ACHN (cell line): ENCODE measurements around the gene ATXN7L1.
"Not testable (repeated sequence)": the region's sequence is repeated elsewhere in the genome, so short reads cannot be mapped to it uniquely, and the experiment has no call there.

Experiments used
- DNase-seq: peaks from one replicate; pipeline ENCODE4 v3.0.0-alpha.2; 2015
- in situ Hi-C: cut with HindIII; loops from 2 replicates; pipeline ENCODE4 v1.10.0; 2017; ENCODE audit warnings: low sequenced_read_pairs, low pct_ligation_motif_present, low pct_unique_long_range_greater_than_20kb

ATXN7L1 gene

GRCh38 chr7:105738133-105738532 is 138.3 kb downstream of the ATXN7L1 start:
- in situ Hi-C loops: no loop called here
- DNase-seq: no peak

- in situ Hi-C loops: no loop called here
- DNase-seq: no peak
Measured at GRCh38 chr7:105734233-105734632, 142.2 kb downstream of the ATXN7L1 start.

DNA sequence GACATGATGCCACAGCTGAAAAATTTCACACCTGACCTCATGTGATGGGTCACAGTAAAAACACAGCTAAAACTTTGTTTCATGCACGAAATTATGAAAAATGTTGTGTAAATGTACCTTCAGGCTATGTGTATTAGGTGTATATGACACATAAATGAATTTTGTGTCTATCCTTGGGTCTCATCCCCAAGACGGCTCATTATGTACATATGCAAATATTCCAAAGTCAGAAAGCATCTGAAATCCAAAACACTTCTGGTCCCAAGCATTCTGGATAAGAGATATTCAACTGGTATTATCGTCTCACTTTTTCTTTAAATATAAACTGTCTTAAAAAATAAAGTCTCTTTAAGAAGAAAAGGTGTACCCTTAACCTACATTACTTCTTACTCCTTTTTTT is 145.4 kb downstream of the ATXN7L1 start:
- in situ Hi-C loops: no loop called here

GRCh38 chr7:105728028-105728427 is 148.4 kb downstream of the ATXN7L1 start:
- in situ Hi-C loops: no loop called here
- DNase-seq: no peak

More for the DNA sequence above, 145.4 kb downstream of the ATXN7L1 start:
- no peak for DNase-seq

- no peak for DNase-seq
Measured at GRCh38 chr7:105724688-105725087, 151.7 kb downstream of the ATXN7L1 start.

GRCh38 chr7:105723572-105723971 is 152.8 kb downstream of the ATXN7L1 start:
- in situ Hi-C loops: no loop called here
- DNase-seq: no peak

More at GRCh38 chr7:105724688-105725087, 151.7 kb downstream of the ATXN7L1 start:
- in situ Hi-C loops: no loop called here

DNA sequence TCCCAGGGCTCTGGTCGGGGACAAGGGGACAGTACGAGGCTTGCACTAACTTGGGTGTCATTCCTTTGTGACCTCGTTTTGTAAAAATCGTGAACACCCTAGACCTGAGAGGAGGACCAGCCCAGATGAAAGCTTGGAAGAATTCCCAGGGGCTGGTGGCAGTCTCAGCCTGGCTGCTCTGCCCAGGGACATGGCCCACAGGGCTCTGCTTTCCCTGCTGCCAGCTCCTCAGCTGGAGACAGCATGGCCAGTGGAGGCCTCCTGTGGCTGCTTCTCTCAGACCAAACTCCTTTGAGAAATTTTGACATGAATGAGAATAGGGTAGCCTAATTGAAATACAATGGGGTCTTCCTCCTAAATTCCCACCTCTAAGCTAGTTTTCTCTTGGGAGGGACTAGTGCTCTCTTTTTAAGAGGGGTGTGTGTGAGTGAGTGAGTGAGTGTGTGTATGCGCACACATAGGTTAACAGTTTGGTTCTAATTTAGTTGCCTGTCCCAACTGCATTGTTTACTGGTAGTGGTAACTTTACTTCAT is 154.8 kb downstream of the ATXN7L1 start:
- in situ Hi-C loops: no loop called here
- DNase-seq: no peak

DNA sequence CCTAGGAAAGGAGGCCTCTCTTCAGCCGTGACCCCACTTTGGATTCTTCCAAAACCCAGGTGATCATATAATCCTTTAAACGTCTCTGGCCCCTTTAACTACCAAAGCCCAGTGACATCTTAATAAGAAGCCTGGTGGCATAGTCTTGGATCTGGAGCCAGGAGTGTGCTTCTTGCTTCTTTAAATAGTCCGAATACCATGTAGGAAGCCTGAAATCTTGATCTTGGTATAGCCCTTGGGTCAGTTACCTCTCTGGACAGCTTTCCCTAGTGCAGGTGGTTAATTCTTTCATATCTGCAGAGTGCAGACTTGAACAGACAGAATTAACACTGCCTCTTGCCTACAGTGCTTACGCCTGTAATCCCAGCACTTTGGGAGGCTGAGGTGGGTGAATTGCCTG is 156.5 kb downstream of the ATXN7L1 start:
- in situ Hi-C loops: no loop called here
- no peak for DNase-seq

DNA sequence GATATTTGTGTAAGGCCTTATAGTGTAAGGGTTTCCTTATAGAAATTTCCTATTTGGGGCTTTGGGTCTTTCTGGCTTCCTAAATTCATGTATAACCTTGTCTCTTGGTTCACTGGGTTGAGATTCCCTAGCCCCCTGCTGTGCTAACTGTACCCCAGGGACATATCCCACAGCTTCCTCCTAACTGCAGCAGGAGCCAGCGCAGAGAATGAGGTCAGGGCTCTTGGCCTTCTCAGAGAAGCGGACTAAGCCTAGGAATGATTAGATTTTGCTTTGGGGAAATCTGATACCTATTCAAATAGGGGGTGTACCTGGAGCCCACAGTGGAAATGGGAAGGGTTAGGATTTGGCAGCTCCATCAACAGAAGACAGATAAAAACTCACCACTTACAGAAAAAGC is 157.0 kb downstream of the ATXN7L1 start:
- no peak for DNase-seq
- in situ Hi-C loops: no loop called here

- DNase-seq: no peak
- in situ Hi-C loops: no loop called here
Measured at GRCh38 chr7:105718511-105718925, 157.9 kb downstream of the ATXN7L1 start.

DNA sequence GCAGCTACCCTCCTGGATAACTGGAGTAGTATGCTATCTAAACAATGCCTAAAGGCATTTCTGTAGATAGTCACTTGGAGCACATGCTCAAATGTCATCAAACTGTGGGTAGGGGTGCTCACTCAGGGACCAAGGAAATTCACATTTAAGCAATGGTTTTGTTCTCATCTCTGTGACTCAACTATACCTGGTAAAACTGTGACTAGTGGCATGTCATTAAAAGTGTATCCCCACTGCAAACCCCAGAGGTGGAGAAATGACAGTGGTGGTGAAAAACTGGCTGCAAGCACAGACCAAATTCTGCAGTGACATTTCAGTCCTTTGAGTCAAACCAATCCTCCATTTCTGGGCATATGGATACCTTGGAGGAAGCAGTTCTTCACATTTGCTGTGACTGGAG is 160.9 kb downstream of the ATXN7L1 start:
- DNase-seq: no peak
- in situ Hi-C loops: no loop called here

DNA sequence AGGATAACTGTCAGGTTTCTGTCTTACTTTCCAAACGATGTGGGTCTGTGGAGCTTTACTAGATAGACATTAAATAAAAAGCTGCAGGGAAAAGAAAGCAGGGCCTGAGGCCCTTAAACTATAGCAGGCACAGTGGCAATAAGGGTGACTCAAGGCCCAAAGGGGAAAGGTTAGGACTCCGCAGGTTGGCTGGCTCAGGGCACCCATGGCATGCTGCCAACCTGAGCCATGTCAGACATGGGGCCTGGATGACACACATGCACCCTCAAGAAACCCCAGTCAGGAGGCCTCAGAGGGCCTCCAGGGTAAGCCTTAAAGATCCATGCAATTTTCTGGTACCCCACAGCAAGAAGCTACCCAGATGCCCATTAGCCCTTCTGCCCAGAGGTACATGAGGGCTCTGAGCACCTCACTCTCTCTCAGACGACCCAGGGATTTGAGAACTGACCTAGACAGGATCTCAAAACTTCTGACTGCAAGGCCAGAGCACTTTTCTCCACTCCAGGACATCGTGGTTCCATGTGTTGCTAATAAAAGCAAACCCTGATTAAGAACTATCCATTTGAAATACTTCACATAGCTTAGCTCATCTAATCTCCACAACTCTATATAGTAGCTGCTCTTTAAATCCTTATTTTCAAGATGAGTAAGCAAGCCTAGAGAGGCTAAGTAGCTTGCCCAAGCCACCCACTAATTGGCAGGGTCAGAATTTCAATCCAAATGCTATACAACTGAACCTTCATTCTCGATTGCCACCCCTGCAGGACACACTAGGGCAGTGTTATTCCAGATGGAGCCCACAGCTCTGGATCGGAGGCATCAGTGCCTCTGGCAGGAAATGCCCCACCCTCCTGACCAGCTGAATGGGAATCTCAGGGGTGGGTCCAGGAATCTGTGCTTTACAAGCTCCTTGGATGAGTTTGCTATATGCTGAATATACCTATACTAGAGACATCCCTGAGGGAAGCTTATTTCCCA is 162.6 kb downstream of the ATXN7L1 start:
- no peak for DNase-seq
- in situ Hi-C loops: no loop called here

- in situ Hi-C loops: no loop called here
- DNase-seq: no peak
Measured at GRCh38 chr7:105712877-105713276, 163.5 kb downstream of the ATXN7L1 start.

GRCh38 chr7:105711726-105712402 is 164.5 kb downstream of the ATXN7L1 start:
- in situ Hi-C loops: no loop called here
- peak; percentile 17 for DNase-seq

DNA sequence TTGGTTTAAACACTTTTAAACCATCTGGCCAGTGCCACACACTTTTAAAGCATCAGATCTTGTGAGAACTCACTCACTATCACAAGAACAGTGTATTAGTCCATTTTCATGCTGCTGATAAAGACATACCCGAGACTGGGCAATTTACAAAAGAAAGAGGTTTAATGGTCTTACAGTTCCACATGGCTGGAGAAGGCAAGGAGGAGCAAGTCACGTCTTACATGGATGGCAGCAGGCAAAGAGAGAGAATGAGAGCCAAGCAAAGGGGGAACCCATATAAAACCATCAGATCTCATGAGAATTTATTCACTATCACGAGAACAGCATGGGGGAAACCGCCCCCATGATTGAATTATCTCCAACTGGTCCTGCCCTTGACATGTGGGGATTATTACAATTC is 165.7 kb downstream of the ATXN7L1 start:
- in situ Hi-C loops, DNase-seq: not testable (repeated sequence)

DNA sequence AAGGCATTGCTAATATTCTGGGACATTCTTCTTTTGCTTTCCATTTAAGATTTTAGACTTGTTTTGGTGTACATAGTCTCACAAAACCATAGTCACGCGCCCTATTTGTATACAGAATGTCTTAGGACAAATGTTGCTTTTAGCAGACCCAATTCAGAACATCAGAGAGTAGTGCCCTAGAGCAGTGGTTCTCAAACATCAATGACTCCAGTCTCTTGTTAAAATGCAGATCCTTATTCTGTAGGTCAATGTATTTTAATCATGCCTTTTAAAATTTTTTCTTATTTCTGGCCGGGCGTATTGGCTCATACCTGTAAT is 167.7 kb downstream of the ATXN7L1 start:
- DNase-seq: no peak
- in situ Hi-C loops: no loop called here

DNA sequence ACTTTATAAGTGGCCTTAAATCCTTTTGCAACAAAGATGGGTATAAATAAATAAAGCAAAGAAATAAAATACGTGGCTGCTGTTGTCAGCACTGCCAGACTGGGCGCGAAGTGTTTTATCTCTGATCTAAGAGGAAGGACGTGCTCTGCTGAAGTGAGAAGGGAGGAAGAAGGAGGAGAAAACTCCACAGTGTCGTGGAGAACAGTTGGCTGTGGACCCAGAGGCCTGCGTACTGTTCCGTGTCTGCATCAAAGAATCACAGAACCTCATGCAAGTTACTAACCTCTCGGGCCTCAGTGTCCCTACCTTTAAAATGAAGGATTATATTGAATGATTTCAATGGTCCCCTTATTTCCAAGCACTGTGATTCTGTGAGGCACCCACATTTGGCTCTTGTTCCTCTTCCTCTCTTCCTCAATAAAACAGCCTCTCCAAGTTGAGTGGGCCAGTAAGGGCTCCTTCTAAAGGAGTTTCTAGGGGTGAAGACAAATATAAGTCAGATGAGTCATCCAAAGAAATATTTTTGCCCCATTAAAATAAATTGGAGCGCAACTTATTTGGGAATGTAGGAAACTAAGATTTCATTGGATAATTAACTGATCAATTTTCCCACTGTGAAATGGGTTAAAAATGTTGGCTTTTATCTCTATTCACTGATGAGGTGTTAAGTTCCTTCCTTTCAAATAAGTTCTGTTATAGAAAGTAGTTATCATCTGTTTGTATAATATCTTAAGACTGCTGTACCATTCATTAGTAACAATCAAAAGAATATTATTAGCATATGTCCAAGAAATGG is 168.2 kb downstream of the ATXN7L1 start:
- in situ Hi-C loops: no loop called here
- DNase-seq: no peak

DNA sequence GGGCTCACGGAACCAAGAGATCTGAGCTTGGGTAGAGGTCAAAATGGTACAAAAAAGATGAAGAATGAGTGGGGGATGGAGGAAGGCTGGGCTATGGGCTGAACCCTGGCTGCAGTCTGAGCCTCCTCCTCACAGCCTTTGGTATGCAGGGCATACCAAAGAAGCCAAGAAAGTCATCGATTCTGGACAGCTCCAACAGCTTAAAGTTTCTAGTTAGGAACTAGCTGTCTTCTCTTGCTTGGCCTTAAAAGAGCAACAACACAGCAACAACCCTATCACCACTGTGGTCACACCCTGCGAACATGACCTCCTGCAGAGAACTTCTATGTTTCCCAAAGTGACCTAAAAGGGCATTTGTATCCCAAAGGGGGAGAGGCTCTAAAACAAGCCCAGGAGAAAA is 169.0 kb downstream of the ATXN7L1 start:
- no peak for DNase-seq
- in situ Hi-C loops: no loop called here

DNA sequence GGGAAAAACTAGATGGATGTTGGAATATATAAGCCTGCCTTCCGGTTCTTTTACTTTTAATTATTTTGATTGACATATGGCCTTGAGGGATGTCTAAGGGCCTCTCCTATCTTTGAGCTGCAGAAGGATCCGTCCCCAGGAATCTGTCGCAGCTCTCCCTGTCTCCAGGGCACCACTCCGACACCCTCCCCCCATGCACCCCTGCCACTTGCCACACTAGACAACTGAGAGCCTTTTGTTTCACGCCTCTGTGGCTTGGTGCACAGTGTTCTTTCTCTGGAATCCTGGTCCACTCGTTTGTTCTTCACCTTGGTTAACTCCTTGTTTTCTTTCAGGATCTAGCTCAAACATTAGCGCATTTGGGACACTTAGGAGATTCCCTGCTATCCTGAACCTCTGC is 171.0 kb downstream of the ATXN7L1 start:
- no peak for DNase-seq
- in situ Hi-C loops: no loop called here
